ENCODE data around the gene ILF2.
"Not testable (repeated sequence)": the region's sequence is repeated elsewhere in the genome, so short reads cannot be mapped to it uniquely, and the experiment has no call there.

ILF2 gene

DNA sequence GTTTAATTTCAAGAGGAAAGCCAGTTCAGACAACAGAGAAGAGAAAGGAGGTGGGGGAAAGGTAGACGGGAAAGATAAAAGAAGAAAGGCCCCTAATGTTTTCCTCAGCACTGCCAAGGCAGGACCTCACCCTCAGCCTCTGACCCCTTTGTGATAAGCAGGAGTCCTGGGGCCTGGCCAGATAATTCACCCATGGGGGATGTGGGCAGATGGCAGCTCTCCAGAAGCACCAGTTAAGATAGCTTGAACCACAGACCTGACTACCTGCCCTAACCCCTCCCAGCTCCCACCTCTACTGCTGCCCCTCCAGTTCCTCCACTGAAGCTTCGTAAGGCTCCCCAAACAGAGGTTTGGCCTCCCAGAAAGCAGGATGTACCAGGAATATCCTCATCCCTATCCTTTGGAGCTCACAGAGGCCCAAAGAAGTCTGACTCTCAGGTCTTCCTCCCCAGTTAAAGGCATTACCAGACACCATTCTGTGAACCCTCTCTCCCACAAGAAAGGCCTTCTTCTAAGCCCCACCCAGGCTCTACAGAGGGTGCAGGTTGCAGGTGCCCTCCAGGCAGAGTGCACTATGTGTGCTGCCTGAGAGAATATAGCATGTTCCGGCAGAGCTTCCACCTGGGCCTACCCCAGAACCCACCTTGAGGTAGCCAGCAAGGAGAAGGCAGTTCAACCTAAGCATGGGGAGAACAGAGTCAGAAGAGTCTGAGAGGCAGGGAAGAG, 21.5 kb downstream of the ILF2 start:
- DNase-seq (ENCODE audit: low read depth), result no peak

GRCh38 chr1:153648000-153648643, 22.7 kb downstream of the ILF2 start:
- no peak for DNase-seq (ENCODE audit: low read depth)

DNA sequence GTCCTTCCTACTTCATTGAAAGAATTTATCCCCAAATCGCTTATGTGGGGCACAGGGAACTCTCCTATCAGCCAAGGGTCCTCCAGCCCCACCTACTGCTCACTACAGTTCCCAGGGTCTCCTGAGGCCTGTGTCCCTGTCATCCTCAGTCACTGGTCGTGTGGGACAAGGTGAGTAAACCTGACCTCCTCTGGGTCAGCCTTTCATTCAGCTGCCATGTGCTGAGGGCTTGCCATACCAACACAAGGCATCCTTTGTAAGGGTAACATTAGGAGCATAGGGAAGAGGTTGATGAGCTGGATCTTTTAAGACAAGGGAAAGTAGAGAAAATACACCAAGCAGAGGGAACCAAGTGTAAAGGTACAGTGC, 23.5 kb downstream of the ILF2 start:
- no peak for DNase-seq (ENCODE audit: low read depth)

GRCh38 chr1:153646672-153647345, 24.0 kb downstream of the ILF2 start:
- no peak for DNase-seq (ENCODE audit: low read depth)

- no peak for DNase-seq (ENCODE audit: low read depth)
Measured at GRCh38 chr1:153643816-153644215, 27.0 kb downstream of the ILF2 start.

GRCh38 chr1:153643100-153643499, 27.7 kb downstream of the ILF2 start:
- no peak for DNase-seq (ENCODE audit: low read depth)

- no peak for DNase-seq (ENCODE audit: low read depth)
Measured at GRCh38 chr1:153642161-153642560, 28.6 kb downstream of the ILF2 start.

- DNase-seq (ENCODE audit: low read depth), result no peak
Measured at GRCh38 chr1:153640861-153641260, 29.9 kb downstream of the ILF2 start.

DNA sequence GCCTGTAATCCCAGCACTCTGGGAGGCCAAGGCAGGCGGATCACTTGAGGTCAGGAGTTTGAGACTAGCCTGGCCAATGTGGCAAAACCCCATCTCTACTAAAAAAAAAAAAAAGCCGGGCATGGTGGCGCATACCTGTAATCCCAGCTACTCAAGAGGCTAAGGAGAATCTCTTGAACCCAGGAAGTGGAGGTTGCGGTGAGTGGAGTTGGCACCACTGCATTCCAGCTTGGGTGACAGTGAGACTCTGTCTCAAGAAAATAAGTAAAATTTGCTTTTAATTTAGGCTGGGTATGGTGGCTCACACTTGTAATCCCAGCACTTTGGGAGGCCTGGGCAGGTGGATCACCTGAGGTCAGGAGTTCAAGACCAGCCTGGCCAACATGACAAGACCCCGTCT, 30.6 kb downstream of the ILF2 start:
- not testable (repeated sequence) for DNase-seq (ENCODE audit: low read depth)

DNA sequence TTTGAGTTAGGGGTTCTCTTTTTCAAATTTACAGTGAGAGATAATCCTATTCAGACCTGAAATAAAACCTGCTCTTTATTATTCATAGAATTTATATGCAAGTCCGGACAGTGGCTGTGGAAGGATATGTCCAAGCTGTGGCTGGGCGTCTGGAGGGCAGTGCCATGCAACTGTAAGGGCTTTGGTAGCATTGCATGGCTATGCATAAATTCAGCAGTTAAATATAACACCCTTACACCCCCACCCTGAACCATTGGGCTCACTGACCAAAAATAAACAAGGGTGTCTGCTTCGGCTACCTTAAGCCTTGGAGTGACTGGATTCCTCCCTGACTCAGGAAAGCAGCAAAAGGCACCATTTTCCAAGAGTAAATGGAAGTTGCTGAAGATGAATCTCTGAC, 31.5 kb downstream of the ILF2 start:
- no peak for DNase-seq (ENCODE audit: low read depth)

GRCh38 chr1:153638261-153638660, 32.5 kb downstream of the ILF2 start:
- no peak for DNase-seq (ENCODE audit: low read depth)

DNA sequence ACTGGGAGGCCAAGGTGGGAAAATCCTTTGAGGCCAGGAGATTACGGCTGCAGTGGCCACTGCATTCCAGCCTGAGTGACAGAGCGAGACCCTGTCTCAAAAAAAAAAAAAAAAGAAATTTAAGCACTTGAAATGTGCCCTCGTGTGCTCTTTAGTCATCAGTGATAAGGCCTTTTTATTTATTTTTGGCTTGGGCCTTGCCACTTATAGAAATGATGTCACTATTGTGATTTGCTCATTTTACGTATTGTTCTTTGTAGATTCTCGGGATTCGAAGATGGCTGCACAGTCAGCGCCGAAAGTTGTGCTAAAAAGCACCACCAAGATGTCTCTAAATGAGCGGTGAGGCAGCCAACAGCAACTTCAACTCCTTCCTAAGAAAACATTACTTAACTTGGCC, 34.5 kb downstream of the ILF2 start:
- DNase-seq (ENCODE audit: low read depth), result no peak

GRCh38 chr1:153635872-153636271, 34.9 kb downstream of the ILF2 start:
- DNase-seq (ENCODE audit: low read depth), result no peak

- DNase-seq (ENCODE audit: low read depth), result peak; percentile 97
Measured at GRCh38 chr1:153633754-153634665, 36.8 kb downstream of the ILF2 start, which contains the start of gene CHTOP. Gene CHTOP, plus strand, starts transcription at chr1:153634066. Its CDS starts 2,523 bp downstream, at chr1:153636589.

- DNase-seq (ENCODE audit: low read depth), result no peak
Measured at GRCh38 chr1:153633161-153633753, 37.5 kb downstream of the ILF2 start.

- no peak for DNase-seq (ENCODE audit: low read depth)
Measured at GRCh38 chr1:153631047-153632022, 39.5 kb downstream of the ILF2 start.

DNA sequence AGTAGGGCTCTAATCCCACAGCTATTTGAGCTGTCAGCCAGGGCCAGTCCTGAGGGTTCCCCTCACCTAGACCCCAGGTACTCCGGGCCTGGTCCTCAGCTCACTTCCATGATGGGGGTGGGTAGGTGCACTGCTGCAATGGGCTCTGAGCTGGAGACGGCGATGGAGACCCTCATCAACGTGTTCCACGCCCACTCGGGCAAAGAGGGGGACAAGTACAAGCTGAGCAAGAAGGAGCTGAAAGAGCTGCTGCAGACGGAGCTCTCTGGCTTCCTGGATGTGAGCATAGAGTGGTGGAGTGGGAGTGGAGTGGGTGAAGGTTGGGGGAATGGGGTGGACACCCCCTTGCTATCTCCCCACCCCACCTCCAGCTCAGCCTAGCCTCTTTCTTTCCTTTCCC, 40.4 kb downstream of the ILF2 start:
- no peak for DNase-seq (ENCODE audit: low read depth)

DNA sequence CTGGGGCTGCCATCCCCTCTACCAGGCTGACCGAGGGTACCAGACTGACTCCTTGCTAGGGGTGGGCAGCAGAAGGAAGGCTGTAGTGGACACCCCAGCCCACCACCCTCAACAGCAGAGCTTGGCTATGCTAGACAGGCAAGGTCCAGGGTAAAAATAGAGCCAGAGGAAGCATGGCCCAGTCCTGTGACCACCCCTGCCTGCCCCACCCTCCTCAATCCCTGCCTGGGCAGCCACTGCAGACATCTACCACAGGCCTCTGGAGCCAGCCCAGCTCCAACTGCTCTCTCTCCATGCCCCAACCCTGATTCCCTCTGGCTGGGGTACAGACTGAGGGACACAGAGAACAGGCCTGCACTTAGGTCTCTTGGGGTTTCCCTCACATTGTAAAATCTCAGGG, 40.8 kb downstream of the ILF2 start:
- no peak for DNase-seq (ENCODE audit: low read depth)

- DNase-seq (ENCODE audit: low read depth), result no peak
Measured at GRCh38 chr1:153629343-153629665, 41.5 kb downstream of the ILF2 start.

DNA sequence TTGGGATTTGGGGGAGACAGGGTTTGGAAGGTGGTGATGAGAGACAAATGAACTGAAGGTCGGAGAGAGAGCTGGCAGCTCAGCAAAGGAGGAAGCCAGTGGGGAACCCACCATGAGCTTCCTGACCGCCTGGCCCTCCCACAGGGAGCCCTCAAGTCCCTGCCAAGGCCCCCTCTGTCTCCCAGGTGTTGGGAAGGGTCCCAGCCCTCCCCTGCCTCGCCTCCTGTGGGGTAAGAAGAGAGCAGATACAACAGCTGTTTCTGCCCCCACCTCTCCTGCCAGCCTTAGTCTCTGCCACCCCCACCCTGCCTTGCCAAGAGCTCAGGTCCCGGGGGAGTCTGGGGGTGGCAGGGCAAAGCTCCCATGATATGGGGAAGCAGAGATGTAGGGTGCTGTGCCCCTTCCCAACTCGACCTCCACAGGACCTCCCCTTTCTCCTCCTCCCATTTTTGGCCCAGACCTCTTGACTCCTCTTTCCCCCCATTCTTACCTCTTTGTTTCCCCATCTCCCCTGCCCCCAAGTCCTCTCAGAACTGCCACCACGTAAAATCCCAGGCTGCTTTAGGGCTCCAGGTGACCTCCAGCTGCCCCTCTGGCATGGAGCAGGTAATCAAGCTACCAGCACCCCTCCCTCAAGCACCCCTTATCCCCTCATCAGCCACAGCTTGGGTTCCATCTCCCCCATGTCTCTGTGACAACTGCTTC, 42.0 kb downstream of the ILF2 start:
- DNase-seq (ENCODE audit: low read depth), result no peak

Measured in GM04504 (cell line).